Mesendoderm (in vitro differentiated cells): ENCODE data around the gene PDE9A.

Experiments used
- DNase-seq: peaks from one replicate; pipeline ENCODE4 v3.0.0; 2013
- H2AK5ac ChIP-seq: 2 replicates; pipeline ENCODE4 v1.6.1; 2013; ENCODE audit warnings: low read length, inconsistent platforms
- H2BK120ac ChIP-seq: 2 replicates; pipeline ENCODE4 v1.6.1; 2013; ENCODE audit warnings: low read depth, mild to moderate bottlenecking, low read length, moderate library complexity, mixed read lengths
- H2BK15ac ChIP-seq: replicated peaks from 2 replicates; pipeline ENCODE4 v1.6.1; 2013; ENCODE audit warnings: low read depth, mild to moderate bottlenecking, moderate library complexity
- H2BK5ac ChIP-seq: 2 replicates; pipeline ENCODE4 v1.6.1; 2013; ENCODE audit warnings: low read length, inconsistent platforms
- H3K18ac ChIP-seq: 2 replicates; pipeline ENCODE4 v1.6.1; 2013; ENCODE audit warnings: mild to moderate bottlenecking, low read length, mixed read lengths
- H3K23ac ChIP-seq: one replicate; pipeline ENCODE4 v1.6.1; 2013; ENCODE audit warnings: low read length
- H3K27ac ChIP-seq: 2 replicates; pipeline ENCODE4 v1.5.1; 2013; ENCODE audit warnings: low read depth, mild to moderate bottlenecking, inconsistent platforms, low read length, moderate library complexity
- H3K27me3 ChIP-seq: 2 replicates; pipeline ENCODE4 v1.6.1; 2013; ENCODE audit warnings: low read length, control low read depth, mild to moderate bottlenecking, inconsistent platforms; ENCODE audit not compliant: insufficient read depth, poor library complexity
- H3K36me3 ChIP-seq: 2 replicates; pipeline ENCODE4 v1.6.1; 2013; ENCODE audit warnings: low read length, inconsistent platforms; ENCODE audit not compliant: control insufficient read depth, insufficient read depth
- H3K4ac ChIP-seq: one replicate; pipeline ENCODE4 v1.6.1; 2013; ENCODE audit warnings: low read depth, mild to moderate bottlenecking, low read length, moderate library complexity
- H3K4me1 ChIP-seq: 2 replicates; pipeline ENCODE4 v1.6.1; 2013; ENCODE audit warnings: low read depth, low read length, inconsistent platforms; ENCODE audit not compliant: control insufficient read depth
- H3K4me2 ChIP-seq: 2 replicates; pipeline ENCODE4 v1.6.1; 2013; ENCODE audit warnings: low read length
- H3K4me3 ChIP-seq: 2 replicates; pipeline ENCODE4 v1.5.1; 2013; ENCODE audit warnings: mild to moderate bottlenecking, low read length
- H3K56ac ChIP-seq: one replicate; pipeline ENCODE4 v1.6.1; 2013; ENCODE audit warnings: low read length
- H3K79me1 ChIP-seq: 2 replicates; pipeline ENCODE4 v1.6.1; 2013; ENCODE audit warnings: low read length, inconsistent platforms
- H3K79me2 ChIP-seq: 2 replicates; pipeline ENCODE4 v1.6.1; 2013; ENCODE audit warnings: mild to moderate bottlenecking, low read length; ENCODE audit not compliant: control insufficient read depth, insufficient read depth
- H3K9ac ChIP-seq: 2 replicates; pipeline ENCODE4 v1.6.1; 2013; ENCODE audit warnings: low read length, inconsistent platforms
- H4K5ac ChIP-seq: one replicate; pipeline ENCODE4 v1.6.1; 2013; ENCODE audit warnings: low read length
- H4K8ac ChIP-seq: one replicate; pipeline ENCODE4 v1.6.1; 2013; ENCODE audit warnings: low read depth, mild to moderate bottlenecking, control low read depth, low read length, moderate library complexity
- WGBS: extraction: QIAGEN DNeasy Blood & Tissue Kit; methylation state at CpG from one replicate; pipeline ENCODE4 v1.1.7; 2013; ENCODE audit warnings: low lambda C conversion rate, missing lambda C conversion rate; ENCODE audit not compliant: insufficient coverage; ENCODE audit errors: extremely low coverage; 5-methylcytosine and 5-hydroxymethylcytosine counted together

The PDE9A gene

GRCh38 chr21:42760361-42760950 is 107.0 kb downstream of the PDE9A start:
- Histone ChIP-seq H3K27me3 (no peaks in the 10 kb centered on the region), H3K56ac (no peak overlapping the region), H2BK120ac (no peak overlapping the region), H3K18ac (no peak overlapping the region), H3K4ac (no peak overlapping the region), H2BK15ac (no peak overlapping the region), H3K36me3 (peaks cover 2% of the 10 kb centered on the region), H3K79me1 (no peaks in the 10 kb centered on the region), H3K4me1 (no peaks in the 10 kb centered on the region), H3K4me3 (no peak overlapping the region), H3K27ac (no peak overlapping the region), H2AK5ac (no peak overlapping the region), H3K79me2 (no peaks in the 10 kb centered on the region), H4K8ac (no peak overlapping the region), H3K9ac (no peak overlapping the region), H3K4me2 (no peak overlapping the region), H2BK5ac (no peak overlapping the region), H4K5ac (no peak overlapping the region), H3K23ac (no peak overlapping the region)
- no CpG with 5 or more reads among the region's 23 CpGs for WGBS
- DNase-seq: no peak

- Histone ChIP-seq H3K4me3 (no peak overlapping the region), H3K27me3 (no peaks in the 10 kb centered on the region), H3K23ac (no peak overlapping the region), H3K18ac (no peak overlapping the region), H3K4me2 (no peak overlapping the region), H3K27ac (no peak overlapping the region), H2BK15ac (no peak overlapping the region), H2BK120ac (no peak overlapping the region), H3K4me1 (no peaks in the 10 kb centered on the region), H3K79me1 (no peaks in the 10 kb centered on the region), H2BK5ac (no peak overlapping the region), H3K36me3 (peaks cover 4% of the 10 kb centered on the region), H3K56ac (no peak overlapping the region), H3K9ac (no peak overlapping the region), H4K5ac (no peak overlapping the region), H3K4ac (no peak overlapping the region), H4K8ac (no peak overlapping the region), H2AK5ac (no peak overlapping the region), H3K79me2 (no peaks in the 10 kb centered on the region)
- no peak for DNase-seq
- WGBS: no CpG with 5 or more reads among the region's 21 CpGs
Observed at GRCh38 chr21:42760951-42761751, 107.7 kb downstream of the PDE9A start.

- H3K18ac ChIP-seq: no peak overlapping the region
- H3K36me3 ChIP-seq: peaks cover 4% of the 10 kb centered on the region
Observed at GRCh38 chr21:42761776-42762335, 108.4 kb downstream of the PDE9A start.

GRCh38 chr21:42763581-42764442 is 110.4 kb downstream of the PDE9A start:
- DNase-seq: no peak
- H3K4me2 ChIP-seq: no peak overlapping the region
- no peak overlapping the region for H2BK15ac ChIP-seq
- H3K27ac ChIP-seq: no peak overlapping the region
- H3K9ac ChIP-seq: no peak overlapping the region
- H3K4me1 ChIP-seq: no peaks in the 10 kb centered on the region
- no peaks in the 10 kb centered on the region for H3K79me2 ChIP-seq
- no peak overlapping the region for H3K4ac ChIP-seq
- no peaks in the 10 kb centered on the region for H3K27me3 ChIP-seq
- H4K8ac ChIP-seq: no peak overlapping the region
- no peaks in the 10 kb centered on the region for H3K79me1 ChIP-seq
- H3K18ac ChIP-seq: no peak overlapping the region
- H3K4me3 ChIP-seq: no peak overlapping the region
- H2AK5ac ChIP-seq: no peak overlapping the region
- peaks cover 9% of the 10 kb centered on the region for H3K36me3 ChIP-seq
- H2BK5ac ChIP-seq: no peak overlapping the region
- no peak overlapping the region for H3K56ac ChIP-seq
- H3K23ac ChIP-seq: no peak overlapping the region
- H4K5ac ChIP-seq: no peak overlapping the region
- H2BK120ac ChIP-seq: no peak overlapping the region
- WGBS: no CpG with 5 or more reads among the region's 25 CpGs

More at GRCh38 chr21:42761776-42762335, 108.4 kb downstream of the PDE9A start:
- WGBS: no CpG with 5 or more reads among the region's 18 CpGs
- Histone ChIP-seq H4K5ac (no peak overlapping the region), H3K9ac (no peak overlapping the region), H3K23ac (no peak overlapping the region), H3K4me1 (no peaks in the 10 kb centered on the region), H2BK5ac (no peak overlapping the region), H3K27me3 (no peaks in the 10 kb centered on the region), H3K4me2 (no peak overlapping the region), H3K4ac (no peak overlapping the region), H3K4me3 (no peak overlapping the region), H3K56ac (no peak overlapping the region), H2BK15ac (no peak overlapping the region), H3K79me2 (no peaks in the 10 kb centered on the region), H2AK5ac (no peak overlapping the region), H2BK120ac (no peak overlapping the region), H3K27ac (no peak overlapping the region), H4K8ac (no peak overlapping the region), H3K79me1 (no peaks in the 10 kb centered on the region)
- DNase-seq: no peak

GRCh38 chr21:42764443-42764760 is 111.0 kb downstream of the PDE9A start:
- H3K4me1 ChIP-seq: no peaks in the 10 kb centered on the region
- H2BK15ac ChIP-seq: no peak overlapping the region
- no peak overlapping the region for H3K9ac ChIP-seq
- no peak overlapping the region for H2BK120ac ChIP-seq
- no peak overlapping the region for H3K18ac ChIP-seq
- H3K56ac ChIP-seq: no peak overlapping the region
- H4K5ac ChIP-seq: no peak overlapping the region
- H3K4me2 ChIP-seq: no peak overlapping the region
- H3K27me3 ChIP-seq: no peaks in the 10 kb centered on the region
- H3K4me3 ChIP-seq: no peak overlapping the region
- no CpG with 5 or more reads among the region's 9 CpGs for WGBS
- no peaks in the 10 kb centered on the region for H3K79me2 ChIP-seq
- H3K36me3 ChIP-seq: peaks cover 13% of the 10 kb centered on the region
- H3K23ac ChIP-seq: no peak overlapping the region
- H4K8ac ChIP-seq: no peak overlapping the region
- no peaks in the 10 kb centered on the region for H3K79me1 ChIP-seq
- no peak overlapping the region for H3K4ac ChIP-seq
- DNase-seq: no peak
- H3K27ac ChIP-seq: no peak overlapping the region
- H2BK5ac ChIP-seq: no peak overlapping the region
- H2AK5ac ChIP-seq: no peak overlapping the region
